NCI-H82 (cell line): ENCODE results near the gene UPK2.
"Not testable (repeated sequence)": the region's sequence is repeated elsewhere in the genome, so short reads cannot be mapped to it uniquely, and the experiment has no call there.

Source experiments
- DNase-seq: peaks from one replicate; lab custom pipeline; 2025; lab: John Stamatoyannopoulos, UW

UPK2 gene

GRCh38 chr11:118938491-118939403 is 17.4 kb upstream of the UPK2 start:
- no peak for DNase-seq

- no peak for DNase-seq
Measured at GRCh38 chr11:118939404-118939915, 16.6 kb upstream of the UPK2 start.

- peak; percentile 12 for DNase-seq
Measured at GRCh38 chr11:118939953-118940598, 16.0 kb upstream of the UPK2 start.

- no peak for DNase-seq
Measured at GRCh38 chr11:118947091-118947490, 9.0 kb upstream of the UPK2 start.

GRCh38 chr11:118948000-118948399 is 8.1 kb upstream of the UPK2 start:
- DNase-seq: no peak

- peak; percentile 85 for DNase-seq
Measured at GRCh38 chr11:118953265-118953664, 2.8 kb upstream of the UPK2 start.

GRCh38 chr11:118953976-118954375 is 2.1 kb upstream of the UPK2 start:
- peak; percentile 35 for DNase-seq

GRCh38 chr11:118956847-118957469 is 860 bp downstream of the UPK2 start:
- no peak for DNase-seq

- no peak for DNase-seq
Measured at GRCh38 chr11:118957549-118957948, 1.5 kb downstream of the UPK2 start.

GRCh38 chr11:118957968-118958367 is 1.9 kb downstream of the UPK2 start:
- DNase-seq: no peak

- no peak for DNase-seq
Measured at GRCh38 chr11:118958577-118958976, 2.5 kb downstream of the UPK2 start.

GRCh38 chr11:118961189-118961588 is 5.1 kb downstream of the UPK2 start:
- no peak for DNase-seq

GRCh38 chr11:118961591-118961990 is 5.5 kb downstream of the UPK2 start:
- DNase-seq: no peak

GRCh38 chr11:118969508-118969907 is 13.4 kb downstream of the UPK2 start:
- DNase-seq: not testable (repeated sequence)

GRCh38 chr11:118971646-118972045 is 15.5 kb downstream of the UPK2 start, which contains the start of gene FOXR1:
FOXR1 (plus strand) TSS chr11:118971761; CDS start chr11:118971932, 171 bp downstream.
- DNase-seq: no peak

GRCh38 chr11:118973985-118974384 is 17.9 kb downstream of the UPK2 start:
- DNase-seq: no peak

- peak; percentile 96 for DNase-seq
Measured at GRCh38 chr11:118975771-118976709, 19.9 kb downstream of the UPK2 start.

GRCh38 chr11:118979434-118979833 is 23.3 kb downstream of the UPK2 start:
- peak; percentile 30 for DNase-seq

- no peak for DNase-seq
Measured at GRCh38 chr11:118980191-118980881, 24.2 kb downstream of the UPK2 start.

GRCh38 chr11:118984337-118984736 is 28.2 kb downstream of the UPK2 start:
- not testable (repeated sequence) for DNase-seq

GRCh38 chr11:118984825-118985224 is 28.7 kb downstream of the UPK2 start:
- DNase-seq: no peak
